ENCODE data around the gene C1orf35. TPM values are rescaled to one million over a fixed set of nuclear protein-coding genes. Genes with fewer than 3 reads are reported as not detected.

The C1orf35 gene
- total and polyA plus RNA-seq, 2 of the 8 experiments (the other 6 are each of a cell fraction or from before 2014, with no cell fraction given) = 18.6 to 19.9 TPM

DNA sequence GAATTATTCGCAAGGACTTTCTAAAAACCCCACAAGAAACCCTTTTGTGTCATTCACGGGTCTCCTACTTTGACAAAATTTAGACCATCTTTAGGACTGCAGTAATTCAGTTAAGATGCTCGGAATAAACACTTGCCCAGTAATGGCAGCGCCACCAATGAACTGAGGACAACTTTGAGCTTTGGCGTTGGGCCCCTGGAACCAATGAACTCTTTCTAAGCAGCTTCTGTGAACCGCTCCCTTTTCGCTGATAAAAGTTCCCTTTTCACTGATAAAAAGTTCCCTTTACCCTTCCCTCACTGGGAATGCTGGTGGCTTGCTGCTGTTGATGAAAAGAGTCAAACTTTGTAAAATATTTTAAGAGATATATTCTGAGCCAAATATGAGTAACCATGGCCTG, 7.4 kb upstream of the C1orf35 start:
- peaks cover 8% of the 10 kb centered on the region; the same call in 1 of the 2 replicates for H3K23me2 ChIP-seq (ENCODE audit: low read depth, low read length)
- WGBS, 2 experiments (ENCODE audit: extremely low coverage in 1 of 2, insufficient coverage in 1 of 2, insufficient read length in 1 of 2, insufficient replicate concordance in 2 of 2, low coverage in 1 of 2, low lambda C conversion rate in 2 of 2, missing lambda C conversion rate in 1 of 2) = 81% methylated on average over 7 of the region's 7 CpGs; no CpG with 5 or more reads in 1 of the 2 experiments
- no peak overlapping the region for H2AFZ ChIP-seq (ENCODE audit: low read length)
- H3K27me3 ChIP-seq (replicated peaks in 1 of 4; ENCODE audit: control insufficient read depth in 3 of 4, extremely low read depth in 1 of 4, insufficient read depth in 3 of 4, low read length in 3 of 4) = peaks cover 0 to 6% (median 5%) of the 10 kb centered on the region in 4 experiments; a peak in 2 of 7 replicates
- no peak overlapping the region for H2BK12ac ChIP-seq (ENCODE audit: low read depth, low read length)
- peaks cover 0 to 7% (median under 1%) of the 10 kb centered on the region in 4 experiments; a peak in 5 of 7 replicates for H3K4me1 ChIP-seq (replicated peaks in 1 of 4; ENCODE audit: control insufficient read depth in 3 of 4, insufficient read depth in 4 of 4, low read length in 3 of 4)
- no peak overlapping the region for H4K91ac ChIP-seq (replicated peaks; ENCODE audit: insufficient read length, low read length)
- peak overlapping the region in 1 of 2 experiments; percentile 79; a peak in 1 of 4 replicates for H3K4me2 ChIP-seq (ENCODE audit: insufficient read depth in 1 of 2, low read depth in 2 of 2, low read length in 2 of 2)
- H2BK5ac ChIP-seq (ENCODE audit: low read depth, low read length) = no peak overlapping the region
- no peak for FAIRE-seq
- no peak overlapping the region for H3K4ac ChIP-seq (replicated peaks; ENCODE audit: insufficient read length, low read depth, low read length)
- peaks cover 3 to 16% (median 8%) of the 10 kb centered on the region in 4 experiments; a peak in 5 of 8 replicates for H3K36me3 ChIP-seq (ENCODE audit: control insufficient read depth in 2 of 4, insufficient read depth in 4 of 4, low read length in 3 of 4)
- ChIA-PET POLR2A (ENCODE audit: partially characterized antibody) (interaction anchor here (1.1 to 2.1 kb wide), 4 partner anchors 11 to 54 kb away, joined by 3 to 9 read pairs (median 4); partner anchors contain the start of gene ARF1), CTCF (ENCODE audit: partially characterized antibody) (interaction anchor here (1.0 to 2.5 kb wide), 5 partner anchors 20 to 162 kb away, joined by 3 to 14 read pairs (median 3); partner anchors contain the start of gene WNT3A)
- H4K8ac ChIP-seq (ENCODE audit: extremely low read depth, insufficient read depth, low read length) = no peak overlapping the region
- H3K18ac ChIP-seq (ENCODE audit: extremely low read depth, low read length) = no peak overlapping the region
- H3K9me3 ChIP-seq (ENCODE audit: insufficient read depth in 2 of 2, low read depth in 1 of 2, low read length in 1 of 2) = peaks cover 0 to 6% of the 10 kb centered on the region in 2 experiments; a peak in 1 of 4 replicates
- DNase-seq (ENCODE audit: low read depth in 1 of 2, low spot score in 2 of 2) = no peak
- peaks cover 0 to 13% of the 10 kb centered on the region in 2 experiments for H4K20me1 ChIP-seq (replicated peaks in 1 of 2; ENCODE audit: control insufficient read depth in 1 of 2, insufficient read depth in 2 of 2, low read length in 2 of 2)
- H3K9ac ChIP-seq (replicated peaks in 1 of 4; ENCODE audit: extremely low read depth in 1 of 4, low read depth in 3 of 4, low read length in 3 of 4) = no peak overlapping the region; a peak in 1 of 7 replicates
- no peak for TF ChIP-seq KDM5A (IDR thresholded peaks at IDR 0.05; ENCODE audit: low read length)
- no peak for TF ChIP-seq RNF2 (IDR thresholded peaks at IDR 0.05; ENCODE audit: borderline replicate concordance, low read depth, low read length, missing control alignments, poor library complexity, severe bottlenecking)
- no peak for TF ChIP-seq RXRA (IDR thresholded peaks at IDR 0.05; ENCODE audit: insufficient read depth, low read depth, low read length)
- TF ChIP-seq CREB1 (IDR thresholded peaks at IDR 0.05) = no peak
- TF ChIP-seq MAFK (IDR thresholded peaks at IDR 0.05; ENCODE audit: low read depth, low read length) = no peak
- H3K14ac ChIP-seq (ENCODE audit: insufficient read length) = no peak overlapping the region
- peaks cover 3 to 8% of the 10 kb centered on the region in 2 experiments; a peak in 2 of 4 replicates for H3K79me2 ChIP-seq (ENCODE audit: control insufficient read depth in 1 of 2, insufficient read depth in 2 of 2, low read length in 2 of 2)
- H2BK20ac ChIP-seq (ENCODE audit: low read length) = no peak overlapping the region
- no peak overlapping the region for H3K23ac ChIP-seq (ENCODE audit: insufficient read length)
- H4K5ac ChIP-seq (ENCODE audit: insufficient read length, low read depth, low read length) = no peak overlapping the region
- no peak overlapping the region for H3K4me3 ChIP-seq (ENCODE audit: extremely low read depth in 1 of 4, insufficient read depth in 2 of 4, low read depth in 3 of 4, low read length in 4 of 4)
- H3K79me1 ChIP-seq (ENCODE audit: low read depth, low read length) = peaks cover 12% of the 10 kb centered on the region; the same call in 1 of the 2 replicates
- no peak overlapping the region for H2BK15ac ChIP-seq (ENCODE audit: low read length)
- no peak overlapping the region for H3K56ac ChIP-seq (replicated peaks; ENCODE audit: insufficient read length, low read depth, low read length)
- no peak overlapping the region for H2BK120ac ChIP-seq (replicated peaks; ENCODE audit: low read depth, low read length)
- no peak overlapping the region for H3K27ac ChIP-seq (ENCODE audit: low read depth, low read length)
- H2AK5ac ChIP-seq (ENCODE audit: low read depth, low read length) = no peak overlapping the region
